Measurements from ENCODE around the gene NAA11. TPM values are rescaled to one million over a fixed set of nuclear protein-coding genes. Genes with fewer than 3 reads are reported as not detected.

Gene NAA11
- total RNA-seq, 1 donor from 2014 or later, result not detected

GRCh38 chr4:79298484-79298883 is 27.4 kb downstream of the NAA11 start:
- Histone ChIP-seq H3K9me3 (replicated peaks) (no peaks in the 10 kb centered on the region), H3K36me3 (no peaks in the 10 kb centered on the region), H3K27me3 (ENCODE audit: low read depth) (peaks cover 6% of the 10 kb centered on the region), H3K4me1 (no peaks in the 10 kb centered on the region), H3K27ac (replicated peaks) (no peak overlapping the region), H3K4me3 (no peak overlapping the region)
- no peak for TF ChIP-seq CTCF (IDR thresholded peaks at IDR 0.05; ENCODE audit: borderline replicate concordance)
- intact Hi-C loops (cut with micrococcal nuclease), result no loop called here
- no peak for DNase-seq

- intact Hi-C loops (cut with micrococcal nuclease), result no loop called here
- TF ChIP-seq CTCF (IDR thresholded peaks at IDR 0.05; ENCODE audit: borderline replicate concordance), result no peak
- Histone ChIP-seq H3K27me3 (ENCODE audit: low read depth) (peaks cover 6% of the 10 kb centered on the region), H3K4me1 (no peaks in the 10 kb centered on the region), H3K9me3 (replicated peaks) (no peaks in the 10 kb centered on the region), H3K4me3 (no peak overlapping the region), H3K36me3 (no peaks in the 10 kb centered on the region), H3K27ac (replicated peaks) (no peak overlapping the region)
- no peak for DNase-seq
These were observed 27.8 kb downstream of the NAA11 start for GRCh38 chr4:79298027-79298426.

- H3K4me3 ChIP-seq, result no peak overlapping the region
- intact Hi-C loops (cut with micrococcal nuclease), result no loop called here
- no peak overlapping the region for H3K27ac ChIP-seq (replicated peaks)
- H3K9me3 ChIP-seq (replicated peaks), result no peaks in the 10 kb centered on the region
- no peak for TF ChIP-seq CTCF (IDR thresholded peaks at IDR 0.05; ENCODE audit: borderline replicate concordance)
- no peak for DNase-seq
- no peaks in the 10 kb centered on the region for H3K4me1 ChIP-seq
- no peaks in the 10 kb centered on the region for H3K36me3 ChIP-seq
- peaks cover 6% of the 10 kb centered on the region for H3K27me3 ChIP-seq (ENCODE audit: low read depth)
These were observed 28.4 kb downstream of the NAA11 start for GRCh38 chr4:79297479-79297878.

GRCh38 chr4:79296768-79297428 is 29.0 kb downstream of the NAA11 start:
- Histone ChIP-seq H3K27me3 (ENCODE audit: low read depth) (peaks cover 6% of the 10 kb centered on the region), H3K4me3 (no peak overlapping the region), H3K27ac (replicated peaks) (no peak overlapping the region), H3K4me1 (no peaks in the 10 kb centered on the region), H3K9me3 (replicated peaks) (no peaks in the 10 kb centered on the region), H3K36me3 (no peaks in the 10 kb centered on the region)
- intact Hi-C loops (cut with micrococcal nuclease), result no loop called here
- no peak for TF ChIP-seq CTCF (IDR thresholded peaks at IDR 0.05; ENCODE audit: borderline replicate concordance)
- DNase-seq, result no peak

- no peak overlapping the region for H3K4me3 ChIP-seq
- H3K27me3 ChIP-seq (ENCODE audit: low read depth), result peaks cover 6% of the 10 kb centered on the region
- DNase-seq, result no peak
- no peaks in the 10 kb centered on the region for H3K36me3 ChIP-seq
- no peak overlapping the region for H3K27ac ChIP-seq (replicated peaks)
- TF ChIP-seq CTCF (IDR thresholded peaks at IDR 0.05; ENCODE audit: borderline replicate concordance), result no peak
- no peaks in the 10 kb centered on the region for H3K4me1 ChIP-seq
- H3K9me3 ChIP-seq (replicated peaks), result no peaks in the 10 kb centered on the region
- intact Hi-C loops (cut with micrococcal nuclease), result no loop called here
These were observed 30.8 kb downstream of the NAA11 start for GRCh38 chr4:79295086-79295485.

Measured in left ventricle myocardium inferior (tissue), 1 donor.